DMS 273 (cell line): ENCODE results near the gene CLEC4F.

ENCODE experiments used
- DNase-seq: peaks from one replicate; lab custom pipeline; 2025; ENCODE audit not compliant: unreplicated experiment; lab: John Stamatoyannopoulos, UW

Gene CLEC4F, protein sequence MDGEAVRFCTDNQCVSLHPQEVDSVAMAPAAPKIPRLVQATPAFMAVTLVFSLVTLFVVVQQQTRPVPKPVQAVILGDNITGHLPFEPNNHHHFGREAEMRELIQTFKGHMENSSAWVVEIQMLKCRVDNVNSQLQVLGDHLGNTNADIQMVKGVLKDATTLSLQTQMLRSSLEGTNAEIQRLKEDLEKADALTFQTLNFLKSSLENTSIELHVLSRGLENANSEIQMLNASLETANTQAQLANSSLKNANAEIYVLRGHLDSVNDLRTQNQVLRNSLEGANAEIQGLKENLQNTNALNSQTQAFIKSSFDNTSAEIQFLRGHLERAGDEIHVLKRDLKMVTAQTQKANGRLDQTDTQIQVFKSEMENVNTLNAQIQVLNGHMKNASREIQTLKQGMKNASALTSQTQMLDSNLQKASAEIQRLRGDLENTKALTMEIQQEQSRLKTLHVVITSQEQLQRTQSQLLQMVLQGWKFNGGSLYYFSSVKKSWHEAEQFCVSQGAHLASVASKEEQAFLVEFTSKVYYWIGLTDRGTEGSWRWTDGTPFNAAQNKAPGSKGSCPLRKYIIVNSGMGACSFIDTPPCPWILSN

DNA sequence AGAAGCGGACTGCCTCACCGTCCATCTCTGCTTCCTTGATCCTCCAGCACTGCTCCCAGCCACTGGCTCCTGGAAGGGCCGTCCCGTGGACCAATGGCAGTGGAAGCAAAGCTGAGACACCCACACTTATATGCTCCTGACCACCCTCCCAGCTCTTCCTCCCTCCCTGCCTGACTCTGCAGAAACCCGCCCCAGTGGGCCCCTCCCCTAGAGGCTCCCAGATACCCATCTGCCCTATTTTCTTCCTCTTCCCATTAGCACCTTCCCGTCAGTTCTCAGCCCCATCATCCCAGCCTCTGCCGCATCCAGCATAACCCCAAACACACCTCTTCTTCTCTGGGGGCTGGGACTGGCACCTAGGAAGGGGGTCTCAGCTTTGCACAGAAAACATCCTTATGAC, at the start of gene CLEC4F:
TSS of gene CLEC4F (minus strand) at position 101 of the 400 bp plus-strand sequence. CDS start at position 25, 76 bp downstream.
- DNase-seq: no peak

DNA sequence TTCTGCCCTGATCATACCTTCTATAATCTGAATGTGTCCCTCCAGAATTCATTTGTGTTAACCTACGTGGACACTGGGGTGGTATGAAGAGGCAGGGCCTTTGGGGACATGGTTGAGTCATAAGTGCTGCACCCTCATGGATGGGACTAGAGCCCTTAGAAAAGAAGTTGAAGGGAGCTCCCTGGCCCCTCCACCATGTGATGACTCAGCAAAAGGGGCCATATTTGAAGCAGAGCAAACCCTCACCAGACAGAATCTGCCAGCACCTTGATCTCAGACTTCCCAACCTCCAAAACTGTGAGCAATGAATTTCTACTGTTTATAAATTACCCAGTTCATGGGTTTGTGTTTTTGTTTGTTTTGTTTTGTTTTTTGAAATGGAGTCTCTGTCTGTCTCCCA, 48.6 kb upstream of the CLEC4F start:
- no peak for DNase-seq

DNA sequence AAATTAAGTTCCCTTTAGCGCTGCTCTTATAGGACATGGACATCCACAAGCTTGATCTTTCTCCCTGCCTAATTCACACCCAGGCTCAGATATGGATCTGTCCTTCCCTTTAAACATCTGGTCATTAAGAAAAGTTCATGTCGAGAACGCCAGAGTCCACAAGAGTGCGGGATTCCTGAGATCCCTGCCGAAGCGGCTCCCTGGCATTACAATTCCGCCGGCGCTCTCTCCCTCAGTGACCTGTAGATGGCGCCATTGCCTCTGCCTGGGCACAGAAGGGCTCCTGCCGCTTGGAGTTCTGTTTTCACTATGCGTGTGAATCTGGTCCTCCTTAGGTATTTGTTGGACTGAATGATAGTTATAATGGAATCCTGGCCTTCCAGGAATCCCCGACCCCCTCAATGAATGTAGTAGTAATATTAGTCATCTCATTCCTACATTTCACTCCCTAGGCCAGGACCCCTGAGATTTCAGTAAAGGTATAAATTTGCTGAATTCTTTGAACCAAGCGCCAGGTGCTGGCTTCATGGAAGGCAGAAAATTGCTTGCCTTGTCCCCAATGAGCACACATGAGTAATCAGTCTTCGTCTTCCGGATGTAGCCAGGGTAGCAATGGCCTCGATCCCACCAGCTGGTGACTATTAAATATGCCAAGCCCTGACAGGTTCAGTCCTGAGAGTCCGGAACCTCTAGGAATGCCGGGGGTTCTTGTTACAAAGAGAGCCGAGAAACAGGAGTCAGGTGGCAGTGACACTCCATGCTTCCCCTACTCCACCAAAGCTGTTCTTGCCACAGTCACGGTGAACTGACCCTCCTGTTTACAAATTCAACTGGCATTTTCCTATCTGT, 41.6 kb upstream of the CLEC4F start:
- DNase-seq: peak; percentile 94

DNA sequence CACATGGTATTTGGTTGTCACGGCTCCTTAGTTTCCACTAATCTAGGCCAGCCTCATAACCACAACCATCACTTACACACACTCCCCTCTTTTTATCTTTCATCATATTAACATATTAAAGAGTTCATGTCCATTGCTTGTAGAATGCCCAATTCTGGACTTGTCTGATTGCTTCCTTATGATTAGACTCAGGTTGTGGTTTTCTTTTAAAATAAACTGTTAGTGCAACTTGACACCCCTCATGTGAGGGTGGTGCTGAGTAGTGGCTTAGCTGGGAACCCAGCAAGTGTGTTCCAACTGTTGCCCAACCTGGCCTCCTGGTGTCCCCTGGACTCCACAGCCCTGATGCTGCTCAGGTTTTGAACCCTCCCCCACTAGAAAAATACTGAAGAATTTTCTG, 35.3 kb upstream of the CLEC4F start:
- no peak for DNase-seq

DNA sequence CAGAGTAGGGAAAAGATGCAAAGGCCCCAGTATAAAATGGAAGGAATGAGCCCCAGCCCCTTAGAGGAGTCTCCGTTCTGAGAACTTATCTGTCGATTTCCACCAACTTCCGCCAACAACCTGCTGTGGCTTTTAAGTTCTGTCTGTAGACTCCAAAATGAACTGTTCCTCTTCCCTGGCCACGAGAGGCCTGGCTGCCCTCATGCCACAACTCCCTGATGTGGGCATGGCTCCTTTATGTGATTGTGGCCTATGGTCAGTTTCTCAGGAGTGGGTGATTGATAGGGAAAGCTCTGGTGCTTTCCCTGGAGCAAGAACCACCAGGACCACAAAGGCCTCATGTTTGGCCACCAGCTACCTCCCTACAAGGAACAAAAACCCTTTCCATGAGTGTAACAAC, 34.0 kb upstream of the CLEC4F start:
- no peak for DNase-seq

DNA sequence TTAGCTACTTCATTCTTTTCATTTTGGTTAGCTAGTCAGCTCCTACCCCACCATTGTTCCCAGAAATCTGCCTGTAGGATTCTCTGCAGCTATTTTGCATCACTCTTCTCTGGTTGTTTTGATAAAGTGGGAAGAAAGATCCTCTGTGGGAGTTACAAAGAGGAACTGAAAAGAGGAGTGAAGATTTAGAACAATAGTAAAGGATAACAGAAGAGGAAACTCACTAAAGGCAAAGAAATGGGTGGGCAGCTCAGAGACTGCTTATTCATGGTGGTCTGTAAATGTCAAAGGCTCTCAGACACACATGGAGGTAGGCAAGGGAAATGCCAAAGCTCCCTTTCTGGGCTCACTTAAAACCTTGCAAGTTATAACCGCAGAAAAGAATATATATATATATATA, 32.4 kb upstream of the CLEC4F start:
- DNase-seq: no peak

DNA sequence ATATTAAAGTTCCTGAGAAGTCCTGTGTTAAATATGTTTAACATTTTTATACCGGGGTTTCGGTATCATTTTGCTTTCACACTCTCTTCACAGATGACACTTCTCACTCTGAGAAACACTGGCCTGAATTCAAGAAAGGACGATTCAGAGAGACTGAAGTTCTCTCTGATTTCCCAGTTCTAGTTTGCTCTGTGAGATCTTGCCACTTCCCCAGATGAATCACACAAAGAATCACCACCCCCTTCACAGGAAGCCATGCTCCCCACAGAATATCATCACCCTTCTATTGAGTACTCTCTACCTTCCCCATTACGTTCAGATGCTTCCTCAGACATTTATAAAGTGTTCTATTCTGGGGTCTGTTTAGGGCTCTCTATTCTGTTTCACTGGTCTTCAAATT, 31.3 kb upstream of the CLEC4F start:
- DNase-seq: no peak

DNA sequence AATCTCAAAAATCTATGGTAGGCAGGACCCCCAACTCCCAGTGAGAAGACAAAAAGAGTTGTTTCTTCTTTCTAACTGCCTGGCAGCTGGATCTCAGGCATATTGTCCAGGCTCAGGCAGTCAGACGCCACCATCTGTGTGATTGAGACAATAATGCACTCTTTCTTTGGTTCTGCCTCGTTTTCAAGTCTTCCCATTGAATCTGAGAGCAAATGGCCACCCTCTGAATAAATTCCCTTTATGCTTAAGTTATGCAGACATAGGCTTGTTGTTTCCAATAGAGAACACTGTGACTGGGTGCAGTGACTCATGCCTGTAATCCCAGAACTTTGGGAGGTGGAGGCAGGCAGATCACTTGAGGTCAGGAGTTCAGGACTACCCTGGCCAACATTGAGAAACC, 30.5 kb upstream of the CLEC4F start:
- peak; percentile 51 for DNase-seq

DNA sequence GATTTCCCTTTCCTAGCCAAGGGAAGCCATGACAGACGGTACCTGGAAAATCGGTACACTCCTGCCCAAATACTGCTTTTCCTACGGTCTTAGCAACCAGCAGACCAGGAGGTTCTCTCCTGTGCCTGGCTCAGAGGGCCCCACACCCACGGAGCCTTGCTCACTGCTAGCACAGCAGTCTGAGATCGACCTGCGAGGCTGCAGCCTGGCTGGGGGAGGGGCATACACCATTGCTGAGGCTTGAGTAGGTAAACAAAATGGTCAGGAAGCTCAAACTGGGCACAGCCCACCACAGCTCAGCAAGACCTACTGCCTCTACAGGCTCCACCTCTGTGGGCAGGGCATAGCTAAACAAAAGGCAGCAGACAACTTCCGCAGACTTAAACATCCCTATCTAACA, 22.0 kb upstream of the CLEC4F start:
- DNase-seq: no peak

DNA sequence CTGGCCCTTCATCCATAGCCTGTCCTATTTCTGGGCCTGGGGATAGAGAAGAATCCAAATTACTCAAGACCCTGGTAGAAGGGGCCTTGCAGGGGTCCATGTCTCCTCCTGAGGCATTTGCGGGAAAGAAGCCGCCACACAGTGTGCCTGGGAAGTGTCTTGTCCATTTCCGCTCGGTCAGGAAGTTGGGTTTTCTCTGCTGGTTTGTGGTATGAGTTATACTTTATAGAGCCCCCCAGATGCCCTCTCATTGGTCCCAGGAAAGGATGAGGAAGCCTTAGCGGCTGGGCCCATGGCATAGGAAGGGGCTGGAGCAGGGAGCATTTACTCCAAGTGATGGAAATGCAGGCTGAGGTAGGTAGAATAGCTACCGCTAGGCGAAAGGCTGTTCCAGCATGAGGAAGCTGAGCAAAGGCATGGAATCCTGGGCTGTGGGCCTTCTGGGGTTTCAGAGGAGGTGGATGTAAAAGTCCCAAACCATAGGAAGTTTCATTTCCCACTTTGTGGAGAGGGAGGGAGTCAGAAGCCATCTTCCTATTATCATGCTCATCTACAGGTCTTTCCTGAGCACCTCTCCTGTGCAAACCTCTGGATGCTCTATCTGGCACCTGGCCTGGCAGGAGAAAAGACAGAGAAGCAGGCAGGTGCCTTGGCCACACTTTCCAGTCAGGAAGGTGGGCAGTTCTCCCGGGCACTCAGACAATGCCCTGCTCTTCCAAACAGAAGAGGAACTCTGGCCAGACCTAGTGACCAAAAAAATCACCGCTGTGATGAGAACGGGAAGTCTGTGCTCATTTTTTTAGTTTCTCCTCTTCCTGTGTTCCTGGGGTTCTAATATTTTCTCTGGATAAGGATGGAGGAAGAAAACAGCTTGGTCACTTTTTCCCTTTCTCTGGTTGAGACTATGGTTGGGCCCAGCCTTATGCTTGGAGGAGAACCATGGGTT, 17.9 kb upstream of the CLEC4F start:
- no peak for DNase-seq

DNA sequence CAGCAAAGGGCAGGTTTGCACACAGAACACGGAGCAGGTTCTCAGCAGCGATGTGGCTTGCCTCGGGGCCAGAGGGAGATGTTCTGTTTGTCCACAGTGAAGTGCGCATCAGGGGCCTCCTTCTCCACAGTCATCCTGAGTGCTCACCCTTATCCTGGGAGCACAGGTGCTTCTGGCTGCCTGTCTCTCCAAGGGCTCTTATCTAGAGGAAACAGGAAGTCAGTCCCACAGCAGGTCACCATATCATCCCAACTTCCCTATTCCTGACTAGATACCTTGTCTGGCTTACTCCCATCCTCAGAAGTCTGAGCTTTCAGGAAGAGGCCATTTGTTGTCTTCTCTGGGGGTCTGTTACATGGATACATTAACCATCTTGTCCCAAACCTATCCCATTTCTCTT, 15.2 kb upstream of the CLEC4F start, which contains the start of gene CD207:
TSS of gene CD207 (minus strand) at position 174 of the 400 bp plus-strand sequence. CDS start at position 134, 40 bp downstream.
- no peak for DNase-seq

DNA sequence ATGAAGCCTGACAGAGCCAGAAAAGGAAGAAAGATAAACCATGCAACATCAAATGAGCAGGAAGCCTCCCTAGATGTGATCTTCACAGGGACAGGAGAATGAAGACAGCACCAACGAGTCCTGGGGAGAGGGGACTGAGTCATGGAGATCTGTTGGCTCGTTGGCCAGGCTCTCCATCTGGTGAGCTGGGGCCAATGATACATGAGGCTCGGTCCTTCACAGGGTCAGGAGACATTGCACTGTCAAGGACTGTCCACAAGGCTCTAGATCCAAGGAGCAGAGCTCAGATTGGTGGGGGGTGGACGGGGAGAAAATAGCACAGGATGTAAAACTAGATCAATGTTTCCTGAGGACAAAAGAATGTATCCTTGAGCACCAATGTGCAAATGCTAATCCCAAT, 14.5 kb upstream of the CLEC4F start:
- DNase-seq: no peak

DNA sequence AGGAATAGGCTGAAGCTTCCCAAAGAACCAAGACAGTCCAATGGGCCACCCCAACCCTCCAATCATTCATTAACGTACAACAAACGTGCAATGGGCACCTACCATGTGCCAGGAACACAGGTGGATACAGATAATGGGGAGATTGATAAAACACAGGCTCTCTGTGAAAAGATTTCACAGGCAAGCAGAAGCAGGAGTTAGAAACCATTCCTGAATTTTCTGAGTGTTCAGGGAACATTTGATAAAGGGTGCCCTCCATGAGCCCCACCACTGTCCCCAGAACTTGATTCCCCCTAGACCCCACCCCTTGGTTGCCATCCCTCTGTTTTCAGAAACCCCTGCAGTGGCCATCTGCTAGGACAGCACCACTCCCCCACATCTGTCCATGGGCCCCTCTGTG, 13.7 kb upstream of the CLEC4F start:
- DNase-seq: no peak

DNA sequence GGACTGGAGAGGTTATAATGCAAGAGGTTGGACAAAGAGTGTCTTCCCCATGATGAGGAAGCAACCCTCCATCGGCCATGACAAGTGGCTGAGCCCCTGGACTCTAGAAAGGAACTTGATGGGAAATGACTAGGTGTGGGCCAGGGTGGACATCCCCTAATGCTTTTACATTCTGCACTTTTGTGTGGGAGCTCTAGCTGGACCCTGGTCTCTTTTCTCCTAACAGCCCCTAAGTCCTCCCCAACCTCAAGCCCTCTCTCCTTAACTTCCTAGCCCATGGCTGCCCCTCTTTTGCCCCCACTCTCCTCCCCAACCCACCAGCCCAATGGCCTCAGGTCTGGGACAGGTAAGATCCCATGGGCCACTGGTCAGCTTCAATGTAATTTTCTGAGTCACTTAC, 12.8 kb upstream of the CLEC4F start:
- no peak for DNase-seq

DNA sequence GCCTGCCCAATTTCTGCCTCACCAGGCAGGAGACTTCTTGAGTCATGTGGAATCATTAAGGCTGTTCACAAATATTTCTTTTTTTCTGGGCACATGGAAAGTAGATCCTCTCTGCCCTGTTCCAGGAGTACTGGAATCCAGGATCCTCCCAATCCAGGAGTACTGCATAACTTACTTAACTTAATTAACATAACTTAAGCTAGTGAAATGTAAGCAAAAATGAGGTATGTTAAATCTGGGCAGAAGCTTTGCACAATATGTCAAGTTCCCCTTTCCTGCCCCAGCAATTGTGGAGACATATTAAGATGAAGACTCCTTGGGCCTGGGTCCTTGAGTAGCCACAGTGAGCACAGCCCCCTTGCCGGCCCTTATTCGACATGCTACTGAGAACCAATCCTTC, 12.0 kb upstream of the CLEC4F start:
- no peak for DNase-seq

DNA sequence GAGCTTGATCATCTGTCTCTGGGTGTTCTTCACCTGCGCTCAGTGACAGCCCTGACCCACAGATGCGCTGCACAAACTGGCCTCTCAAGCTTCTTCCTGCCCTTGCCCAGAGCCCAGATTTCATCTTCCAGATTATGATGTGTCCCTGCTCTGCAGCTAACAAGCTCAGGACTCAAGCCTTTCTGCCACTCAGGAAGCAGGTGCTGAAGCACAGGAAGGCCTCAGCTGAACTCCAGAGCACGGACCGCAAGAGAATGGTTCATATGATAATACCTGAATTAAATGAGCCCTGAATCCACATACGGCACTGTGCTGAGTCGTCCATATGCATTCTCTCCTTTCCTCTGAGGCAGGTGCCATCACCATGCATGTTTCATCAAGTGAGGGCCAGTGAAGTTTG, 11.5 kb upstream of the CLEC4F start:
- DNase-seq: no peak

DNA sequence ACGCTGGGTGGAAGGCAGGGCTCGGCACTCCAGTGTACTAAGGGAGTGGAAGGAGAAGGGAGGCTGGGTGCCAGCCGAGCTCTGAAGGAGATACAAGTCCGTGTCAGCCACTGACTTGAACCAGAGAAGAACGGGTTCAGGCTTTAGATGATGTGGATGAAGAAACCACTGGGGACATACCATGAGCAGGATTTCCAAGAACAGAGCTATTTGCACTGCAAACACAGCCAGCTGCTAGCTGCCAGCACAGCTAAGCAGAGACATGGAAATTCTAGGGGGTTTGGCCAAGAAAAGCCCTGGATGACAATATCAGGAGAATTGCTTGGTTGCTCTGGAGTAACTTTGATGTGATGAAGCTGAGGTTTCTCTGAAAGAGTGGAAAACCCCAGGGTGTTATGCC, 10.0 kb upstream of the CLEC4F start:
- DNase-seq: no peak

DNA sequence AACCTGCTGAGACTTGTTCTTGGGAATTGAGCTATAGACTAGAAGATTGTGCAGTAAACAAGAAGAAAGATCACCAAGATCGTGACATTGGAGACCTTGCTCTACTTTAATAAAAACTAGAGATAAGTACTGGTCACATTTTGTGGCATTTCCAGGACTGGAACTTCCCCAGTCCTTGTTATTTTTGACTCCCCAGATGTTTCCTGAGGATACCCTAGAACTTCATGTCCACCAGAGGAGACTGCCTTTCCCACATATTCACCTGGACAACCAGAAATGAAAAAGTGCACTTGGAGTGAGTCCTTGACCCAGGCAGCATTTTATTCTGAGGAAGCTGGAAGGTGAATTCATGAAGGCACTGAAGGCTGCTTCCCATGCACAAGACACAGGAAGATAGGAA, 9.5 kb upstream of the CLEC4F start:
- no peak for DNase-seq

DNA sequence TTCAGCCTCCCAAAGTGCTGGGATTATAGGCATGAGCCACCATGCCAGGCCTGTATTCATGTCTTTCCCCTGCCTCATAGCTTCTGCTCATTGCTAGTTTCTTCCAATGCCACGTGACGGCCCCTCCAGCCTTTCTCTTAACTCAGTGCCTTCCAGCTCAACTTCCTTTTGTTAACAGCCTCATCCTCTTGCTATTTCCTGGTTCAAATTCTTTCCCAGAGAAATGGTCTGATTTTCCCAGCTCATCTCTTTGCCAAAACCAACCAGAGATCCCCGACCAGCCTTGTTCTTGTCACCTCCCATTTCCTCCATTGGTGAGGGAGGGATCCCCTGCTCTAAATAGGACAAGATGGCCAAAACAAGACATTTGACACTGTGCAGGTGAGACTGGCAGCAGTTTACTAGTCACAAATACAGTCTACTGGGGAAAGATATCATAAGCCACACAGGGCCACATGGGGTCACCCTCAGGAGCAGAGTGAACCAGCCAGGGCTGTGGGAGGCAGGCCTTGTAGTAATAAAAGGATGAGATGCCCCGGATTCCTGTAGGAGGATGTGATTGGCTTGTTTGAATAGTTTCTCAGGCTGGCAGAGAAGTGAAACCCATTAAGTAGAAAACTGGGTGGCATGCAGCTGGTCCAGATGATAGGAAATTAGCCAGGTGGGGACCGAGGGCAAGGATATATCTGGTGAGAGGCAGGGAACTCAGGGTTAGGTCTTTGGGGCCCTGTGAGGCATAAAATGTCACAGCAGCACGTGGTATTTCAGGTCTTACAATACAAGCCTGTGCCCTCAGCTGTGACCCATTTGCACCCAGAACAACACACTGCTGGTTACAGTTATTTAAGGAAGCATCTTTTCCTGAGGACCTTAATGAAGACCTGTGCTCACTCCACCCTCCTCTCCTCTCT, 8.8 kb upstream of the CLEC4F start:
- DNase-seq: no peak

DNA sequence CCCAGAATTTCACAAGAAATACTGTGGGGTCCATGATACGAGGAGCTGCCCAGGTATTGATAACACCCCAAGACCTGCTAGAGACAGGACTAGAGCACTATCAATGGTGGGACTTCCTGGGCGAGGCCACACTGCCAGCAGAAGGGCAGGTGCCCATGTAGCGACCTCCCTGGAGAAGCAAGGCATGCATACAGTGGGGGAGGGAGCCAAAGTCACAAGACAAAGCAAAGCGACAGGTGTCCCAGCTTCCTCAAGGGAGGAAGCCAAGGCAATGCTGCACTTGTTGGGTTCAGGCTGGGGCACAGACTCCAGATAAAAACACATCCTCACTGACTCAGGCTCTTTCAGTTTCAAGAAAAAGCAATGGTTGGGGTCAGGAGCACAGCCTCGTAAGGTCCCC, 7.7 kb upstream of the CLEC4F start:
- peak; percentile 14 for DNase-seq
